ENCODE results near the gene HMOX2. TPM values are rescaled to one million over a fixed set of nuclear protein-coding genes. Genes with fewer than 3 reads are reported as not detected.

The HMOX2 gene
- total RNA-seq, 1 experiment from 2014 or later, result 72.6 TPM

DNA sequence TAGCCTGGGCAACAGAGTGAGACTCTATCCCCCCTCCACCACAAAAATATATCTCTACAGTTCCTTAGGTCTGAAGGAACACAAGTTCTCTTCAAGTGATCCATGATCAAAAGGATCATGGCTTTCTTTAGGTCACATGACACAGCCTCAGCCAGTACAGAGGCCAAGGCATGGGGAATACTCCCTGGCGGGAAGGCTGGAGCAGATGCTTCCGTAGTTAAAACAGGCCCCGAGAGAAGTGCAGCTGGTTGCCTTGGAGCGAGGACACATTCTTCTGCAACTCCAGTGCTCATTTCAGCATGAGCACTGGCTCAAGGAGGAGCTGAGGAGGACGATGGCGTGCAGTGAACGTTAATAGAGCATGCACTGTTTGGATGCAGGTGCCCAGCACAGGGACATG, 48.9 kb downstream of the HMOX2 start:
- no TSS peak for BruUV-seq (replicated peaks)
- CTCF ChIA-PET, result no interaction called here

DNA sequence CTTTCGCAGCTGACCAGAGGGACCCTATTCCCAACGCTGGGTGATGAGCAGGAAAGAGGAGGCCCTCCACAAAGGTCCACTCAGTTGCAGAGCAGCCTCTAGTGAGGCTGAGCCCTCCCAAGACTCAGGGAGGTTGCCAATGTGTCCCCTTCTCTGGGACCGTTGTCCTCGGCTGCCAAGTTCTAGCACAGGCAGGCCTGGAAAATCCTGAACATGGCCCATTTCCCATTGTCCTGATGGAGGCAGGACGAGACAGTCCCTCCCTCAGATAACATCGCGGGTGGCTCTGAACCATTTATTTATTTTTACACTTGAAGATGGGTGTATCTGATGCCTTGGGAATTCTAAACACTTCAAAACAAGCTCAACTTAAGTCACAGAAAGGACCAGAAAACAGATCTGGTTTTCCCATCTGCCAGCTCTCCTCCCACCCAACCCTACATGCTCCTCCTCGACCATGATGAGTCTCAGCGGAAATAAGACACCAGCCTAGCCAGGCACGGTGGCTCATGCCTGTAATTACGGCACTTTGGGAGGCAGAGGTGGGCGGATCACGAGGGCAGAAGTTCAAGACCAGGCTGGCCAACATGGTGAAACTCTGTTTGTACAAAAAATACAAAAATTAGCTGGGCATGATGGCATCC, 49.6 kb downstream of the HMOX2 start:
- Histone ChIP-seq H3K4me1 (ENCODE audit: control insufficient read depth, insufficient read depth, low read length) (no peaks in the 10 kb centered on the region), H3K27me3 (ENCODE audit: control insufficient read depth, insufficient read depth, low read length) (no peaks in the 10 kb centered on the region), H3K36me3 (ENCODE audit: control insufficient read depth, insufficient read depth, low read length) (no peaks in the 10 kb centered on the region), H3K4me3 (ENCODE audit: low read depth in 2 of 2, low read length in 2 of 2) (no peak overlapping the region), H3K27ac (ENCODE audit: low read length) (no peak overlapping the region), H3K9me3 (ENCODE audit: control insufficient read depth, insufficient read depth, low read depth, low read length) (no peaks in the 10 kb centered on the region)
- in situ Hi-C loops (cut with HindIII; ENCODE audit: low pct_unique_long_range_greater_than_20kb, low sequenced_read_pairs) (no loop called here), intact Hi-C loops (cut with micrococcal nuclease; ENCODE audit: unreplicated experiment) (no loop called here)
- no TSS peak for BruUV-seq (replicated peaks)
- no peak for ATAC-seq
- DNase-seq (ENCODE audit: low read depth, low spot score), result no peak
- ChIA-PET POLR2A (no interaction called here), CTCF (no interaction called here)
- TF ChIP-seq POLR2AphosphoS5 (IDR thresholded peaks at IDR 0.05; ENCODE audit: low read depth, low read length), result no peak
- TF ChIP-seq SIN3A (IDR thresholded peaks at IDR 0.05; ENCODE audit: borderline replicate concordance, insufficient read depth, low read depth, low read length), result no peak
- no peak for TF ChIP-seq REST (IDR thresholded peaks at IDR 0.05; ENCODE audit: insufficient read depth in 1 of 2, low read depth in 2 of 2, low read length in 1 of 2)
- TF ChIP-seq TCF7L2 (IDR thresholded peaks at IDR 0.05; ENCODE audit: low read depth, low read length), result no peak
- TF ChIP-seq, protein P1, sequence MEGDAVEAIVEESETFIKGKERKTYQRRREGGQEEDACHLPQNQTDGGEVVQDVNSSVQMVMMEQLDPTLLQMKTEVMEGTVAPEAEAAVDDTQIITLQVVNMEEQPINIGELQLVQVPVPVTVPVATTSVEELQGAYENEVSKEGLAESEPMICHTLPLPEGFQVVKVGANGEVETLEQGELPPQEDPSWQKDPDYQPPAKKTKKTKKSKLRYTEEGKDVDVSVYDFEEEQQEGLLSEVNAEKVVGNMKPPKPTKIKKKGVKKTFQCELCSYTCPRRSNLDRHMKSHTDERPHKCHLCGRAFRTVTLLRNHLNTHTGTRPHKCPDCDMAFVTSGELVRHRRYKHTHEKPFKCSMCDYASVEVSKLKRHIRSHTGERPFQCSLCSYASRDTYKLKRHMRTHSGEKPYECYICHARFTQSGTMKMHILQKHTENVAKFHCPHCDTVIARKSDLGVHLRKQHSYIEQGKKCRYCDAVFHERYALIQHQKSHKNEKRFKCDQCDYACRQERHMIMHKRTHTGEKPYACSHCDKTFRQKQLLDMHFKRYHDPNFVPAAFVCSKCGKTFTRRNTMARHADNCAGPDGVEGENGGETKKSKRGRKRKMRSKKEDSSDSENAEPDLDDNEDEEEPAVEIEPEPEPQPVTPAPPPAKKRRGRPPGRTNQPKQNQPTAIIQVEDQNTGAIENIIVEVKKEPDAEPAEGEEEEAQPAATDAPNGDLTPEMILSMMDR (IDR thresholded peaks at IDR 0.05), result no peak

More for the DNA sequence above, 48.9 kb downstream of the HMOX2 start:
- H3K9me3 ChIP-seq (ENCODE audit: control insufficient read depth, insufficient read depth, low read depth, low read length), result no peaks in the 10 kb centered on the region
- no peaks in the 10 kb centered on the region for H3K27me3 ChIP-seq (ENCODE audit: control insufficient read depth, insufficient read depth, low read length)
- in situ Hi-C loops (cut with HindIII; ENCODE audit: low pct_unique_long_range_greater_than_20kb, low sequenced_read_pairs), result no loop called here
- H3K27ac ChIP-seq (ENCODE audit: low read length), result no peak overlapping the region
- POLR2A ChIA-PET, result no interaction called here
- DNase-seq (ENCODE audit: low read depth, low spot score) (no peak), ATAC-seq (no peak)
- TF ChIP-seq POLR2AphosphoS5 (IDR thresholded peaks at IDR 0.05; ENCODE audit: low read depth, low read length) (no peak), TCF7L2 (IDR thresholded peaks at IDR 0.05; ENCODE audit: low read depth, low read length) (no peak), SIN3A (IDR thresholded peaks at IDR 0.05; ENCODE audit: borderline replicate concordance, insufficient read depth, low read depth, low read length) (no peak), REST (IDR thresholded peaks at IDR 0.05; ENCODE audit: insufficient read depth in 1 of 2, low read depth in 2 of 2, low read length in 1 of 2) (no peak)
- TF ChIP-seq, protein P1 (IDR thresholded peaks at IDR 0.05), result no peak
- H3K36me3 ChIP-seq (ENCODE audit: control insufficient read depth, insufficient read depth, low read length), result no peaks in the 10 kb centered on the region
- H3K4me3 ChIP-seq (ENCODE audit: low read depth in 2 of 2, low read length in 2 of 2), result no peak overlapping the region
- no peaks in the 10 kb centered on the region for H3K4me1 ChIP-seq (ENCODE audit: control insufficient read depth, insufficient read depth, low read length)
- intact Hi-C loops (cut with micrococcal nuclease; ENCODE audit: unreplicated experiment), result no loop called here

All from Panc1 (cell line).